G401 (cell line): Measurements from ENCODE around the gene RSRP1. TPM values are rescaled to one million over a fixed set of nuclear protein-coding genes. Genes with fewer than 3 reads are reported as not detected.
A peak's percentile ranks its signal among the peaks of the same experiment; 100 is the strongest.
"Not testable (repeated sequence)": the region's sequence is repeated elsewhere in the genome, so short reads cannot be mapped to it uniquely, and the experiment has no call there.

Source experiments
- DNase-seq: peaks from one replicate; pipeline ENCODE4 v3.0.0-alpha.2; 2015; ENCODE audit warnings: low spot score
- in situ Hi-C: cut with HindIII; loops from 2 replicates; pipeline ENCODE4 v1.10.0; 2016; ENCODE audit warnings: low sequenced_read_pairs, mixed read lengths
- total RNA-seq: library from RNA; depleted of rRNA; stranded (reverse); fragments of >200 nt; shearing (Covaris generic); gene quantifications from 2 replicates; pipeline ENCODE4 v1.2.3, GENCODE V29; 2014

RSRP1 gene
- total RNA-seq, 1 experiment from 2014 or later: 42.8 TPM

DNA sequence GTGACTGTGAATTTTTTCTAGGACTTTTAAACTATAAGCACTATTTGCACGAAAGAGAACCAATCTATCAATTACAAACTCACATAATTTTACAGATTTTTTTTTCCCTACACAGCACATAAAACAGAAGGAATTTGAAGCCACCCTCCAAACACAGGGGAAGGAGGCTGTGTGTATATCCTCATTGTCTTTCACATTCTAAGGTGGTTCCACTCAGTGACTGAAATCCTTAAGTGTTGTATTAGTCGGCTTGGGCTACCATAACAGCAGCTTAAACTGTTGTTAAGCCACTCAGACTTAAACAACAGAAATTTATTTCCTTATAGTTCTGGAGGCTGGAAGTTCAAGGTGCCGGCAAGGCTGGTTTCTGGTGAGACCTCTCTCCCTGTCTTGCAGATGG lies 13.1 kb upstream of the RSRP1 start:
- in situ Hi-C loops, DNase-seq: not testable (repeated sequence)

DNA sequence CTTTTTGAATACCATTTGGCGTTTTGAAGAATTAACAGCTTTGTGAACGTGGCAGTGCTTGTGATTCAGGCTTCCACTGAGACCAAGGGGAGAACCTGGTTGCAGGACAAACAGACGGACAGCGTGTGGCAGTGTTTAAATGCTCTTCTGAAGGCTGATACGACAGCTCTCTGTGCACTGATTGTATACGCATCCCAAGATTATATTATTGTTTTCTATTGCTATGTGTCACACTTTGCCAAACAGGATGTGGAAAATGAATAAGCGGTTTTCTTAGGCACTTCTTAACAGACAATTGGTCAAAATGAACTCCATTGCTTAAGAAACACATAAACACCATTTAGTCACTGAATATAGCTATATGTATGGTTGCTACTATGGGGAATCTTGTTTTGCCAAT lies 12.6 kb upstream of the RSRP1 start:
- DNase-seq, in situ Hi-C loops: not testable (repeated sequence)

DNA sequence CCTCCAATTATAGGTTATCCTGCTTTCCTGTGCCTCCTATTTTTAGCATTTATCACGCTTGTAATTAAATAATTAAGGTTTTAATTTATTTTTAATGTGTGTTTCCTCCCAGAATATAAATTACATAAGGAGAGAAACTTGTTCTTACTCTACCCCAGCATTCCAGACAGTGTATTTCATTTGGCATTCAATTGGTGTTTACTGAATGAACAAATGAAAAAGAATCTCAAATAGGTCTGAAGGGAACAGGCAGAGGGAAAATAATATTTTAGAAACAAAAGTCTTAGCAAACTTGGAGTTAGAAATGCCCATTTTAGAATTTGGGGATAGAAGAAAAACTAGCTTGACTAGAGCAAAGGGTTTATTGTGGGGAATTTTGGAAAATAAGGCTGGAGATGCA lies 9.9 kb upstream of the RSRP1 start:
- in situ Hi-C loops: no loop called here
- DNase-seq: no peak

DNA sequence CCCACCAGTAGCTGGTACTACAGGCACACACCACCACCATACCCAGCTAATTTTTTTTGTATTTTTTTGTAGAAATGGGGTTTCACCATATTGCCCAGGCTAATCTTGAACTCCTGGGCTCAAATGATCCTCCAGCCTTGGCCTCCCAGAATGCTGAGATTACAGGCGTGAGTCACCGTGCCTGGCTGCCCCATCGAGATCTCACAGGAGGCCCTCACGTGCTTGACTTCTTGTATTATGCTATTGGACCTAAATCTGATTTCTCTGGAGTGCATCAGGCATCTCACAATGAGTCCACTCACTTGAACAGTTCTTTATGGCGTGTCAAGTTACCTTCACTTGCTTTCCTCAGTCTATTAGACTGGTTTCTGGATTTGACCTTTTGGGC lies 9.3 kb upstream of the RSRP1 start:
- in situ Hi-C loops: no loop called here
- DNase-seq: no peak

DNA sequence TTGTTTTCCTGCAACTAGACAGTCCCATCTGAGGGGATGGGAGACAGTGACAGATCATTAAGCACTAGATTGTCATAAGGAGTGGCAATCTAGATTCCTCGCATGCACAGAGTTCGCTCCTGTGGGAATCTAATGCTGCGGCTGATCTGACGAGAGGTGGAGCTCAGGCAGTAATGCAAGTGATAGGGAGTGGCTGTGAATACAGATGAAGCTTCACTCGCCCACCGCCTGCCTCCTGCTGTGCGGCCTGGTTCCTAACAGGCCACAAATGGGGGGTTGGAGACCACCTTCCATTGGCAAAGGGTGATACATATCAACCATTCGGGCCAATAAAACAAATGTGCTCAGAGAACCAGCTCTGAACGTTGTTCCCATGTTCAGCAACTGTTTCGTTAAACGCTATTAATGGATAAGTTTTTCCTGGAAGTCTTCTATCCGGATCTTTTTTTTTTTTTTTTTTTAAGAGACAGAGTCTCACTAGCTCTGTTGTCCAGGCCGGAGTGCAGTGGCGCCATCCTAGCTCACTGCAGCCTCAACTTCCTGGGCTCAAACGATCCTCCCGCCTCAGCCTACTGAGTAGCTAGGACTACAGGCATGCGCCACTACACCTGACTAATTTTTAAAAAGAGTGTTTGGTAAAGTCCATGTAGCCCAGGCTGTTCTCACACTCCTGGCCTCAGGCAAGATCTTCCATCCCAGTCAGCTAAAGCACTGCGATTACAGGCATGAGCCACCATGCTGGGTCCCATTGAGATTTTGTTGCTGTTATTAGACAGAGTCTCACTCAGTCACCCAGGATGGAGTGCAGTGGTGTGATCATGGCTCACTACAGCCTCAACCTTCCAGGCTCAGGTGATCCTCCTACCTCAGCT lies 8.7 kb upstream of the RSRP1 start:
- DNase-seq: no peak
- in situ Hi-C loops: no loop called here

DNA sequence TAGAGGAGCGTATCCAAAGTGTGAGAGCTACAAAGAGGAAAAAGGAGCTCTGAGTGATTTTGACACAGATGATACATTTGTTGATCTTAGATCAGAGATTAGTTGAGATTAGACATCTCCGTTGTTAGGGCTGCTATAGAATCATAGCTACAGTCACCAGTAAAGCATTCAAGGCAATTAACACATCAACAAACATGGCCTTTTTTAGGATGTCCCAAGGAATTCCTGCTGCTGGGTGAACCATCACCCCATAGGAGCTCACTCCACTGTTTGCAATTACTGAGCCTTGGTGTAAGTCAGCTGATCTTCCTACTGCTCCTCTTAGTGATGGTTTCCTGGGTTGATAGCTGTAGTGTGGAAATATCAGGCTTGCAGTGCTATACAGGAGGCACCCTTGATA lies 6.7 kb upstream of the RSRP1 start:
- DNase-seq: no peak
- in situ Hi-C loops: no loop called here

DNA sequence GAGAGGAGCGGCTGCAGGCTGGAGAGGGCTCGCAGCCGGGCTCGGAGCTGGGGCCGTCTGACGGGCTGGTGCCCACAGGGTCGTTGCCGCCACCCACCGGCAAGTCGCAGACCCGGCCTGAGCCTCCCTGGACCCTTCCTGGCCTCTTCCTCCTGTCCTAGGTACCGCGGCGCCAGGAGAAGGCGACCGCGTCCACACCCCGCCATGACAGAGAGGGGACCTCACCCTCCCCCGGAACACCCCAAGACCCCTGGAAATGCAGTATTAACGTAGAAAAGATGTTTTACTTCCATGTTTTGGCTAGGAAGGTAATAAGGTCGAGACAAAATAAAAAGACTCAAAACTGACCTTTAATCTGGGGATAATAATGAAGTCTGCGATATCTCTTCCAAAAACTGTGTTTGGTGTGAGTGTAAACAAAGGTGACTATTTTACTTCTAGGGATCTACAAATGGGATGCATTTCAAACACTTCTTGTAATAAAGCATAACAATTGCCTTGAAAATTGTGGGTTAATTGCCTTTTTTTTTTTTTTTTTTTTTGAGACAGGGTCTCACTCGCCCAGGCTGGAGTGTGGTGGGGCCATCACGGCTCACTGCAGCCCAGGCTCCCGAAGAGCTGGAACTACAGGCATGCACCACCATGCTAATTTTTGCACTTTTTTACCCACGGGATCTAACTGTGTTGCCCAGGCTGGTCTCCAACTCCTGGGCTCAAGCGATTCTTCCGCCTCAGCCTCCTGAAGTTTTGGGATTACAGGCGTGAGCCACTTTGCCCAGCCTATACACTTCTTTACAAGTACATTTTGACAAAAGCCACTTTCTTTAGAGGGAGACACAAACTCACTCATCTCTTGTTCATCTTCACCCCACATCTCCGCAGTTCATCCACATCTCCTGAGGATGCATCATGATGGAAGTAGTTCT lies 838 bp upstream of the RSRP1 start:
- in situ Hi-C loops: no loop called here
- no peak for DNase-seq

DNA sequence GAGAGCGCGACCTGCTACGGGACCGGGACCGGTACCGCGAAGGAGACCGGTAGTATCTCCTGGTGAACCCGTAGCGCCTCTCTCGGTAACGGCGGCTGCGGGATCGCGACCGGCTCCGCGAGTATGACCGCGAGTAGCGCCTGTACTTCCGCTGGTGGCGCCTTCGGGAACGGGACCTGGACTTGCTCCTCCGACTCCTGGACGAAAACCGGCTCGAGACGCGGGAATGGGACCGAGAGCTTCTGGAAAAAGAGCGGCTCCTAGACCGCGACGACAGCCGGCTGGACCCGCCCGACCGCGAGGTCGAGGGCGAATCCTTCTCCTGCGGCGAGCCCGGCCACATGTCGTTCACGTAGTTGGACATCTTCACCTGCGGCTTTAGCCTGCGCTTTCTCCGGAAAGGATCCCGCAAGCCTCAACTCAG lies 642 bp downstream of the RSRP1 start:
- peak; percentile 24 for DNase-seq
- in situ Hi-C loops: no loop called here

DNA sequence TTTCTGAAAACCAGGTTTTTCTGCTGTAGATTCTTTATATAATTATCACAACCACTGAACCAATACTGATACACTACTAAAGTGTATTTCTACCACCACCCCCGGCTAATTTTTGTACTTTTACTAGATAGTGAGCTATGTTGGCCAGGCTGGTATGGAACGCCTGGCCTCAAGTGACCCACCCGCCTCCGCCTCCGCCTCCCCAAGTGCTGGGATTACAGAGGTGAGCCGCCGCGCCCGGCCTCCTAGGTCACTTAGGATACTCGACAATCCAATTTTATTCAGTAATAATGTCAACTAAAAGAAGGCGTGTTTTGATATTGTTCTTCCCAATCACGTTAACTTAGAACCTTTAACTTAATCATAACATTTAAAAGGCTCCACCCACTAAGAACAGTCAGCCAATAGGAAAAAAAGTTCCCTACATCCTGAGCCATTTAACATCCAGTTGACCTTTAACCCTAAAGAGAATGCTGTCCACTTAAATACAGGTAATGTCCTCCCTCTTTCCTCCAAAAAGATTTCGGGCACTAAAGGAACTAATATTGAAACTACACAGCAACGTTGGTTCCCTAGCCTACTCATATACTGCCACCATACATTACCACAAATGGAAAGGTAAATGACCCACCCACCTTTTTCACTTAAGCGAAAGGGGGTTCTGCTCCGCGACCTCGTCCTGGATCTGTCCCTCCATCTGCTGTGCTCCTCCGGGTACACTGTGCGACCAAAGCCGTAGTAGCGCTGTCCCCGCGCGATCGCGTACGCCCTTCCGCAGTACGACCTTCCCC lies 1.2 kb downstream of the RSRP1 start:
- in situ Hi-C loops: no loop called here
- no peak for DNase-seq

DNA sequence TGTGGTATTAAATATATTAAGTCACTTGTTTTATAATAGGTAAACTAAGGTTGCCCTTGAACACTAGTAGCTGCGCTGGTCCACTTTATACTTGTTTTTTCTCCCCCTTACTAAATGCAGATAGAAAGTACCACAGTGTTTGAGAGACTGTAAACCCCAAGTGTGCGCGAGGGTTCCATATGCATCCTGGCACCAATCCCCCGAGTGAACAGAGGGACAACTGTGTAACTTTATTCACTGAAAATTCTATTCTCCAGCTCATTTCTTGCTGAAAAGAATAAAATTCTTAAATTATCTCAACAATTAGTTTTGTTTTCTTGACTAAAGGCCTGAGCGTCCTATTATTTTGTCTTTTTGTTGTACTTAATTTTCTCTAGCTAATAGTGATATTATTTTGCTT lies 1.9 kb downstream of the RSRP1 start:
- no peak for DNase-seq
- in situ Hi-C loops: no loop called here

DNA sequence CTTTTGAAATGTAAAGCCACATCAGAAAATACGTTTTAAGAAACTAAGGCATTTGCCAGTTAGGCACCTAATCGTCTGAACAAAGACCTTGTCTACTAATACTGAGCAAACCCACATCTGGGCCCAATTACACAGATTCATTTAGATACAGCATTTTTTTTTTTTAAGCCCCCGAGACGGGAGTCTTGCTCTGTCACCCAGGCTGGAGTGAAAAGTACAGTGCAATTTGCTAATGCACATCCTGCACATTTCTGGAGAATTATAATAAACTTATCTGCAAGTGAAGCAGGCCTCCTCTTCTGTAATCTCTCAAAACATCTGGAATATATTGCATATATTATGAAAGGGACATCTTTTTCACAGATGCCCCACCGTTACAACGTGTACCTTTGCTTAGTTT lies 3.3 kb downstream of the RSRP1 start:
- in situ Hi-C loops: no loop called here
- DNase-seq: no peak

DNA sequence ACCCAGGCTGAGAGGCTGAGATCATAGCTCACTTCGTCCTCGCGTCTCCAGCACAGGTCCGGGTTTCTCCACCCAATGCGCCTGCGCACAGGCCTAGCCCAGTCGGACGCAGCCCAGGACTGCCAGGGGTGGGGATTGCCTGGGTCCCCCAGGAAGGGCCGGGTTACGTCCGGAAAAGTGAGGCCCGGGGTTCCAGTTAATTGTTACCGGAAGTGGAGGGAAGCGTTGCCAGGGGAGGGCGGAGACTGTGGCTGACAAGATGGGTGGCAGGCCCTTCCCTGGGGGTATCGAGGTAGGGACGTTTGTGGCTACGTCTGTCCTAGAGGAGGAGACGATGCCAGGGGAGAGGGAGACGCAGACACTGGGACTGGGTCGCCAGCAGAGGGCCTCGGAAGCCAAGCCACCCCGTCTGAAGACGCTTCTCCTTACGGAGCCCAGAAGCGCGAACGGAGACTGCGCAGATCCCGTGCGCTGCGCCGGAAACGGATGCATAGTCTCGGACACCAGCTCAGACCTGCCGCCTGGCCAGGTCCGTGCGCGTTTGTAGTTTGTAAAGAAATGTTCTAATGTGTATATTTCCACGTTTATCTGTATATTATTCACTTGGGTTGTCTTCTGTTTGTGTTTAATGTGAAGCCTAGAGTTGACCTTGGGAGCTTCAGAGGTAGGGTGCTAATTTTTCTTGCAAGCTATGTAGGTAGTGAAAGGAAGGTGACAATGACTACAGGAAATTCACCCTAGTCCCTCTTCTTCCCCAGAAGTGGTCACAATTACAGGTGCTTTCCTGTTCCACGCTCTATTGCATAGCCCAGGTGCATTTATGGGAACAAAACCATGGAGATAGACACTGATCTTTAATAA lies 7.3 kb downstream of the RSRP1 start:
- DNase-seq: peak; percentile 93
- in situ Hi-C loops: no loop called here

DNA sequence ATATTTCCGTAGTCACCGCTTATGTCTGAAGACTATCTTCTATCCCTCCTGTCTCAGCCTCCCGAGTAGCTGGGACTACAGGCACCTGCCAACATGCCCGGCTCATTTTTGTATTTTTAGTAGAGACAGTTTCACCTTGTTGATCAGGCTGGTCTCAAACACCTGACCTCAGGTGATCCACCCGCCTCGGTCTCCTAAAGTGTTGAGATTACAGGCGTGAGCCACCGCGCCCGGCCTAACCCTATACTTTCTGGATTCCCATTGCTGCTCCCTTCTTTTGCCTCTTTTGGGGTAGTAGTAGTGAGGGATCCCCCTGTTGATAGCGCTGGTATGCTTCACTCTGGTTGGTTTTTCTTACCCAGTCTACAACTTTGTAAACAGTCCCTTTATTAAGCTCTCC lies 9.2 kb downstream of the RSRP1 start:
- DNase-seq: no peak
- in situ Hi-C loops: no loop called here

DNA sequence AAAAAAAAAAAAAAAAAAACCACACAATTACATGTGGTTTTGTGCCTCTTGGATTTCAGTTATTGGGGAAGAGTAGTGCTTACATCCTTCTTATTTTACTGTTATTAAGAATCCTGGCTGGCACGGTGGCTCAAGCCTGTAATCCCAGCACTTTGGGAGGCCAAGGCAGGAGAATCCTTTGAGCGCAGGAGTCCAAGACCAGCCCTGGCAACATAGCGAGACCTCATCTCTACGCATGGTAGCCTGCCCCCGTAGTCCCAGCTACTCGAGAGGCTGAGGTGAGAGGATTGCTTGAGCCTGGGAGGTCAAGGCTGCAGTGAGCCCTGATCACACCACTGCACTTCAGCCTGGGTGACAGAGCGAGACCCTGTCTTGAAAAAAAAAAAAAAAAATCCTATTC lies 11.0 kb downstream of the RSRP1 start:
- DNase-seq, in situ Hi-C loops: not testable (repeated sequence)

DNA sequence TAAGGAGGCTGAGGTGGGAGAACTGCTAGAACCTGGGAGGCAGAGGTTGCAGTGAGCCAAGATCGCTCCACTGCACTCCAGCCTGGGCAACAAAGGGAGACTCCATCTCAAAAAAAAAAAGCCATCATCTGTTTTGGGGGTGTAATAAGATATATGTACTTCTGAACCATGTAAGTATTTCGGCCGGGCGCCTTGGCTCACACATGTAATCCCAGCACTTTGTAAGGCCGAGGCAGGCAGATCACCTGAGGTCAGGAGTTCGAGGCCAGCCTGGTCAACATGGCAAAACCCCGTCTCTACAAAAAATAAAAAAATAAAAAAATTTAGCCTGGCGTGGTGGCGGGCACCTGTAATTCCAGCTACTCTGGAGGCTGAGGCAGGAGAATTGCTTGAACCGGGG lies 11.8 kb downstream of the RSRP1 start:
- DNase-seq, in situ Hi-C loops: not testable (repeated sequence)

DNA sequence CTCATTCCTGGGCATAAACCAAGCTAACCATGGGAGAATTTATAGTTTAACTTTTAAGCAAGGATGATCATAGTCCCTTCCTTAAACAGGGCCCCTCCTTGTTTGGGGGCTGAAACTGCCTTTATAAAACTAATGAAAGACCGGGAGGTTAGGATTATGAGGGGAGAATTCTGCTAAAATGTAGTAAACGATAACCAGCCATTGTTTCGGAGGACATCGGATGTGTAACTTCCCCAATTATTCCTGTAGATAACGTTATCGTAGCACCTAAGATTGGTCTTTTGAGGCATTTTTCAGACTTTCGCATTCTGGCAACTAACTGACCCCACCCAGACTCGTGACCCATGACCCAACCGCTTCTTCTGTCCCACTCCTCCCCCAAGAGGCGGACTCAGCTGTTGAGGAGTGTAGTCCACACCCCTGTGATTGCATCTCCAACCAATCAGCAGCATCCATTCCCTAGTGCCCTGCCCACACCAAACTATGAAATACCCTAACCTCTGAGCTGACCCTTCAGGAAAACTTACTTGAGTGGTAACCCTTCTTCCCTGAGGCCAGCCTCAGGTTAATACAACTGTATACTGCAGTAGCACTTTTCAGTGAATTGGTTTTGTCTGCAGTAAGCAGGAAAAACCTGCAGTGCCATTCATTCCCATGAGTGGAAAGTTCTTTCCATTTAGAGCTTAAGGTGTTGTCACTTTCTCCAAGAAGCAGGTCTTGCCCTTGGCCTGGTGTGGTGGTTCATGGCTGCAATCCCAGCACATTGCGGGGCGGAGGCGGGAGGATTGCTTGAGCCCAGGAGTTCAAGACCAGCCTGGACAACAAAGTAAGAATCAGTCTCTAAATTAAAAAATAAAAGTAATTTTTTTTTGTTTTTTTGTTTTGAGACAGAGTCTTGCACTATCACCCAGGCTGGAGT lies 14.1 kb downstream of the RSRP1 start:
- in situ Hi-C loops: no loop called here
- peak; percentile 84 for DNase-seq

DNA sequence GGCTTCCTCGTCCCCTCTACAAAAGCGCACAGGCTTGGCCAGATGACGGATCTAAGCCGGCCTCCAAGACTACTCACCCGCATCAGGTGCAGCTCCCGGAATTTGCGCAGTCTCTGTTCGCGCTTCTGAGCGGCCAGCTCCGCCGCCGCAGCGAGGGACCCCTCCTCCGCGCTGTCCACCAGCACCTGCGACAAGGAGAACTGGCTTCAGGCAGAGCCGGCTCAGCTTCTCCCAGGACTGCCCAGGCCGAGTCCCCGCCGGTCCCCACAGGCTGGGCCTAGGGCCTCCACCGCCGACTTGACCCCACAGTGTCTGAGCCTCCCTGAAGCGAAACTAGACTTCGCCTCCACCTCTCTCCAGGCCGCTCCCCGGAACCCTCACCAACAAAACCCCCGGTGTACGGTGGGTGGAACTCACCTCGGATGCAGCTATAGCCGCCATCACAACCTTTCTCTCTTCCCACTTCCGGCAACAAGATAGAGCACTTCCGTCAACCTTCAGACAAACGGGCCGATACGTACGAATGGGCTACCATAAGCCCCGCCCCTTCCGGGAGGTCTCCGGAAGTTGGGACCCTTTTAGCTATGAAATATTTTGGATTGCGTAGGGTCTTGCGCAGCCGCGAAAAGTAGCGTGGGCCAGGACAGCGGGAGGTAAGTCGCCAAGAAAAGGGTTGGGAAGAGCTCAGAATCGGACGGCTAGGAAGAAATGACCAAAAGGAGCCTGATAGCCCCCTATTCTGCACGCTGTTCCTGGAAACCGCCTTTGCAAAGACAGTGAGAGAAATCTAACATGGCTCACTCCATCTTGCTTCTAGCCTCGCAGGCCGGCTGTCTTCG lies 15.0 kb downstream of the RSRP1 start, which contains the start of gene SYF2:
SYF2 (minus strand) TSS at position 476 of the 839 bp plus-strand sequence; CDS start at position 441, 35 bp downstream.
- peak; percentile 98 for DNase-seq
- in situ Hi-C loops: no loop called here
